Esophagus muscularis mucosa (tissue), 3 donors: ENCODE data around the gene MEF2A.

Experiments used
- CTCF ChIP-seq, 3 experiments: fragments of 200-600 bp in 2 of 3; fragments of 450-650 bp in 1 of 3; sonication (generic) in 2 of 3; IDR thresholded peaks; one replicate each; pipeline ENCODE4 v1.5.1; 2017 to 2019; ENCODE audit warnings: antibody characterized with exemption in 3 of 3, mild to moderate bottlenecking in 2 of 3, moderate library complexity in 1 of 3
- POLR2AphosphoS5 ChIP-seq, 2 donors: sonication (generic); formaldehyde crosslinking; IDR thresholded peaks; one replicate each; pipeline ENCODE4 v1.6.1; 2017; ENCODE audit warnings: antibody characterized with exemption in 2 of 2

- TF ChIP-seq POLR2AphosphoS5 (IDR thresholded peaks at IDR 0.05) (no peak), CTCF (IDR thresholded peaks at IDR 0.05) (no peak)
Measured at GRCh38 chr15:99582508-99582960, 16.8 kb downstream of the MEF2A start.
